Stimulated activated CD4-positive, alpha-beta T cell treated with anti-CD3 and anti-CD28 coated beads, TNF-alpha, amount 100 ng/mL, for 48 hours (primary cell): ENCODE data around the gene MBOAT2.
"Not testable (repeated sequence)": the region's sequence is repeated elsewhere in the genome, so short reads cannot be mapped to it uniquely, and the experiment has no call there.

ENCODE experiments used
- DNase-seq, 3 donors: peaks; one replicate each; pipeline ENCODE4 v3.0.0-alpha.2; 2020; ENCODE audit warnings: low read depth in 3 of 3

Gene MBOAT2, protein sequence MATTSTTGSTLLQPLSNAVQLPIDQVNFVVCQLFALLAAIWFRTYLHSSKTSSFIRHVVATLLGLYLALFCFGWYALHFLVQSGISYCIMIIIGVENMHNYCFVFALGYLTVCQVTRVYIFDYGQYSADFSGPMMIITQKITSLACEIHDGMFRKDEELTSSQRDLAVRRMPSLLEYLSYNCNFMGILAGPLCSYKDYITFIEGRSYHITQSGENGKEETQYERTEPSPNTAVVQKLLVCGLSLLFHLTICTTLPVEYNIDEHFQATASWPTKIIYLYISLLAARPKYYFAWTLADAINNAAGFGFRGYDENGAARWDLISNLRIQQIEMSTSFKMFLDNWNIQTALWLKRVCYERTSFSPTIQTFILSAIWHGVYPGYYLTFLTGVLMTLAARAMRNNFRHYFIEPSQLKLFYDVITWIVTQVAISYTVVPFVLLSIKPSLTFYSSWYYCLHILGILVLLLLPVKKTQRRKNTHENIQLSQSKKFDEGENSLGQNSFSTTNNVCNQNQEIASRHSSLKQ

GRCh38 chr2:9003616-9004337 lies at the start of gene MBOAT2:
MBOAT2 (minus strand) TSS chr2:9003684; CDS start chr2:9003614, 70 bp downstream.
- DNase-seq, result peak; percentile 44 to 75 (median 45)

DNA sequence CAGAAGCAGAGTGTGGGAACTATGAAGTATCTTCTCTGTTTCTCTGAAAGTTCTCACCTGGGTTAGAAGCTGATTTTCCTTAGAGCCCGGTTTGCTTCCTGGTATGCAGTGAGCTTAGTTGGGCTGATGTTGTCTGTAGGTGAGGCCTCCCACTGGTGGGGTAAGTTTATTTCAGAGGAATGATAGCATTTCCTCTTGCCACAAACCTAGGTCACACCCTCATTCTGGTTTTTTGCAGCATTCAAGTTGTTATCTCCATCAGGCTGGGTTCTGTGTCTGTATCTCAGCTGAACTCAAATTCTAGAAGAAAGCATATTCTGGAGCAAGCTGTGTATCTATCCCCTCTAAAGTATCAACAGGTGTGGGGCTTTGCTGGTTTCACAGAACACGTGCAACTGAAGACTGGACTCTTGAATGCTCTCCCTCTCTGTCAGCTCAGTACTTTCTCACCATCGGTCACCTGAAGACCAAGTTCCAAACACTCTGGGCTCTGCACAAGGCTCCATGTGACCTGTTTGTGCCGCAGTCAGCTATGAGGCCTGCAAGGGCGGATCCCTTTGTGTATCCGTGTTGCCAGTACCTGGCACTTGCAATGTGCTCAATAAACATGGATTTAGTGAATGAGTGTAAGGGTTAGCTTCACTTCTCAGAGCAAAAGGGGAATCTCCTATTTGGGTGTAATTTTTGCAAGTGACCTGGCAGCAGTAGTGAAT lies 49.5 kb upstream of the MBOAT2 start:
- no peak for DNase-seq

DNA sequence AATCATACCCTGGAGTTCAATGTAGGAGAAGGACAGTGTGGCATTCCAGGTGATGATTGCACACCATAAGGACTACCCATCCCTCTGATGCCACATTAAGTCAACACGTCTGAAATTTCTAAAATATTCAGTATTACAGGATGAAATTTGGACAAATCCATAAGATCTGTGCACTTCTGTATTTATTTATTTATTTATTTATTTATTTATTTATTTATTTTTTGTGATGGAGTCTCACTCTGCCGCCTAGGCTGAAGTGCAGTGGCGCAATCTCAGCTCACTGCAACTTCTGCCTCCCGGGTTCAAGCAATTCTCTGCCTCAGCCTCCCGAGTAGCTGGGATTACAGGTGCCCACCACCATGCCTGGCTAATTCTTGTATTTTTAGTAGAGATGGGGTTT lies 48.0 kb upstream of the MBOAT2 start:
- DNase-seq, result not testable (repeated sequence)

- DNase-seq, result no peak
These were observed 46.8 kb upstream of the MBOAT2 start for GRCh38 chr2:9050122-9050809.

DNA sequence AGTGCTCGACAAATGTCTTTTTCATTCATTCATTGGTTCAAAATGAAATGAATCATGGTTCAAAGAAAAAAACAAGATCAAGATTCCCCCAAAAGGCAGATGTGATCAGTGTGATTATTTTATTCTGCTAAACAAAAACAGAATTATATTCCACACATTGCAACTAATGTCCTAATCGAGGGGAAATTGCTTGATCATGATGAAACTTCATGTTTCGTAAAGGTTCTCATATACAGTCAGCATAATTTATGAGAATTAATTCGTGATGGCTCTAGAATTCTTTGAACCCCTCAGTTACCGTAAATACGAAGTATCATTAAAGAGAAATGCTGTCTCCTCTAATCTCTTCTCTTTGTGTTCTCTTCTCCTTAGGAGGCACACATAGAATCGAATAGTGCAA lies 42.1 kb upstream of the MBOAT2 start:
- no peak for DNase-seq

DNA sequence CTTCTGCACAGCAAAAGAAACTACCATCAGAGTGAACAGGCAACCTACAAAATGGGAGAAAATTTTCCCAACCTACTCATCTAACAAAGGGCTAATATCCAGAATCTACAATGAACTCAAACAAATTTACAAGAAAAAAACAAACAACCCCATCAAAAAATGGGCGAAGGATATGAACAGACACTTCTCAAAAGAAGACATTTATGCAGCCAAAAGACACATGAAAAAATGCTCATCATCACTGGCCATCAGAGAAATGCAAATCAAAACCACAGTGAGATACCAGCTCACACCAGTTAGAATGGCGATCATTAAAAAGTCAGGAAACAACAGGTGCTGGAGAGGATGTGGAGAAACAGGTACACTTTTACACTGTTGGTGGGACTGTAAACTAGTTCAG lies 40.0 kb upstream of the MBOAT2 start:
- DNase-seq, result not testable (repeated sequence)

DNA sequence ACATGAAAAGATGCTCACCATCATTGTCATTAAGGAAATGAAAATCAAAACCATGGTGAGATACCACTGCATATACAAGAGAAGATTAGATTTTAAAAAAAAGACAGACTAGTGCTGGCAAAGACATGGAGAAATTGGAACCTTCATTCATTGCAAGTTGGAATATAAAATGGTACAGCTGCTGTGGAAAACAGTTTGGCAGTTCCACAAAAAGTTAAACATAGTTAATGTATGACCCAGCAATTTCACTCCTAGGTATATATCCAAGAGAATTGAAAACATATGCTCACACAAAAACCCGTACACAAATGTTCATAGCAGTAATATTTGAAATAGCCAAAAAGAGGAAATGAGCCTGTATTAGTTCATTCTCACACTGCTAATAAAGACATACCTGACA lies 33.7 kb upstream of the MBOAT2 start:
- no peak for DNase-seq

GRCh38 chr2:9033385-9034168 lies 30.1 kb upstream of the MBOAT2 start:
- DNase-seq, result no peak

DNA sequence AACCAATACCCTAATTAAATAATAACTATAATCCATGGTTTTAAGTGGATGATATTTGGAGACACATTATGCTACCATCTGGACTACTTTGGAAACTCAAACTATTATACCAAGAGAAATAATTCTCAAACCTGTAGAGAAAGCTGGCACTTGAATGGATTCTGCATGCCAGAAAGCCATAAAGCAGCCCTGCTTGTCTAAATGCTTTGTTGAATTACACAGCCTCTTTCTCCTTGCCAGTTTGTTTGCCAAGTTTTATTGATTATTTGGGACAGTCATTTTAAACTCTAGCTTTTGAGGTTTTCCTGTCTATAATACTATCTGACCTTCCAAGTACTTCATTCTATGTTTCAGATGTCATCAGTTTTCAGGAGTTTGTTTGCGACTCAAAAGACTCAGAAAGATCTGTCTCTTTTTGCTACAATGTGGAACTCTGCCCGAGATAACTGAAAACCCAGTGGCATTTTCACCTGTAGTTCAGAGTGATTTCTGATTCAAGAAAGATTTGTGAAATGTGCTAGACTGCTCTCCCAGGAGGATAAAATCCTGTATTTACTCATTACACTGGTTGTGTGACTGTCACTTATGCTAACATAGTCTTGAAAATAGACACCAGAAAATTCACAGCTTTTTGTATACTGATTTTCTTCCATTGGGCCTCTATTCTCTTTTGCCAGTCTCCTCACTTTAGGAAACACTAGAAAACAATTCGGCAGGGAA lies 29.2 kb upstream of the MBOAT2 start:
- no peak for DNase-seq

DNA sequence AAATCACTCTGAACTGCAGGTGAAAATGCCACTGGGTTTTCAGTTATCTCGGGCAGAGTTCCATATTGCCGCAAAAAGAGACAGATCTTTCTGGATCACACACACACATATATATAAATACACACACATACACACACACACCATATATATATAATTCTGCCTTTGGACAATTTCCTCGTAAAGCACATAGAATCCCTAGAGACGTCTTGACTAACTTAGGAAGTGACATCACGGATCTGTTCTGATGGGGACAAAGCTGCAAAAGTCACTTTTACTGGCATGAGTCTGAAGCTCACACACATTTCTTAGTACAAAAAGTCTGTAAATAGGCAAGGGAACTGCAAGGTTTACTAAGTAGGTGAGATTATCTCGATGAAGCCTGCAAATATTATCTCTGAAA lies 28.6 kb upstream of the MBOAT2 start:
- DNase-seq, result no peak

- no peak for DNase-seq
These were observed 27.8 kb upstream of the MBOAT2 start for GRCh38 chr2:9031246-9031645.

- DNase-seq, result no peak
These were observed 27.4 kb upstream of the MBOAT2 start for GRCh38 chr2:9030841-9031240.

- no peak for DNase-seq
These were observed 26.7 kb upstream of the MBOAT2 start for GRCh38 chr2:9030190-9030589.

- no peak for DNase-seq
These were observed 26.2 kb upstream of the MBOAT2 start for GRCh38 chr2:9029721-9030120.

DNA sequence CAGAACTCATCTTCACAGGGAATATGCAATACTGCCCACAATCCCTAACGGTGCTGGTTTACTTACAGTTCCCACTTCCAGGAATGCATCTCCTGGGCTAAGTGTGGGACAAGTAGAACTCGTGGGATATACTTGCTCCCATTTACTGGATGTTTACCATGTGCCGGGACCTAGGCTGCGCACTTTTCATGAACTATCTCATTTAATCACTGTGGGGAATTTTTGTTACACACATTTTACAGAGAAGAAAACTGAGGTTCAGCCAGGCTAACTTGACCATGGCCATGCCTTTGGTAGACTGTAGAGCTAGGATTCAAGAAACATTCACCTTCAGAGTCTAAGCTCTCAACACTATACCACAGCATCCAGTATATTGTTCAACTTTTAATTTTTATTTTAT lies 24.4 kb upstream of the MBOAT2 start:
- no peak for DNase-seq

- DNase-seq, result no peak
These were observed 22.3 kb upstream of the MBOAT2 start for GRCh38 chr2:9025746-9026145.

- DNase-seq, result no peak
These were observed 21.1 kb upstream of the MBOAT2 start for GRCh38 chr2:9024575-9024974.

DNA sequence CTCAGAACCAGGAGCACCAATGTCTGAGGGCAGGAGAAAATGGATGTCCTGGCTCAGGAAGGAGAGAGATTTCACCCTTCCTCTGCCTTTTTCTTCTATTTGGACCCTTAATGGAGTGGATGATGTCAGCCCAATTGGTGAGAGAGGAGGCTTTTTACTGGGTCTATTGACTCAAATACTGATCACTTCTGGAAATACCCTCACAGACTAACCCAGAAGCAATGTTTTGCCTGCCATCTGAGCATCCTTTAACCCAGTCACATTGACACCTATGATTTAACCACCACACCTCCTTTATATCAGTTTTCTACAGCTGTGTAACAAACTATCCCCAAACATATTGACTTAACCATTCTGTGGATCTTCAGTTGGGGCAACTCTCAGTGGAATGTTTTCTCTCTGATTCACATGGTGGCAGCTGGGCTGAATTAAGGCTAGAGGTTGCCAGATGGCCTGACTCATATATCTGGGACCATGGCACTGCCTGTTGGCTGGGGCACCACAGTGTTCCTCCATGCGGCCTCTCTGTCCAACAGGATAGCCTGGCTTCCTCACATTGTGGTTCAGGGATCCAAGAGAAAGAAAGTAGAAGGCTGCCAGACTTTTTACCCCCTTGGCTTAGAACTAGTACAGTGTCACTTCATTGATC lies 18.2 kb upstream of the MBOAT2 start:
- DNase-seq, result no peak

GRCh38 chr2:9020267-9020666 lies 16.8 kb upstream of the MBOAT2 start:
- no peak for DNase-seq

- DNase-seq, result no peak
These were observed 15.1 kb upstream of the MBOAT2 start for GRCh38 chr2:9018534-9018933.
